ENCODE data around the gene VAMP1. TPM values are rescaled to one million over a fixed set of nuclear protein-coding genes. Genes with fewer than 3 reads are reported as not detected.

Gene VAMP1
- total and polyA plus RNA-seq, 9 of the 15 experiments (the other 6 are each of a cell fraction or from before 2014, with no cell fraction given), result 0.76 to 13.2 (median 4.2) TPM

DNA sequence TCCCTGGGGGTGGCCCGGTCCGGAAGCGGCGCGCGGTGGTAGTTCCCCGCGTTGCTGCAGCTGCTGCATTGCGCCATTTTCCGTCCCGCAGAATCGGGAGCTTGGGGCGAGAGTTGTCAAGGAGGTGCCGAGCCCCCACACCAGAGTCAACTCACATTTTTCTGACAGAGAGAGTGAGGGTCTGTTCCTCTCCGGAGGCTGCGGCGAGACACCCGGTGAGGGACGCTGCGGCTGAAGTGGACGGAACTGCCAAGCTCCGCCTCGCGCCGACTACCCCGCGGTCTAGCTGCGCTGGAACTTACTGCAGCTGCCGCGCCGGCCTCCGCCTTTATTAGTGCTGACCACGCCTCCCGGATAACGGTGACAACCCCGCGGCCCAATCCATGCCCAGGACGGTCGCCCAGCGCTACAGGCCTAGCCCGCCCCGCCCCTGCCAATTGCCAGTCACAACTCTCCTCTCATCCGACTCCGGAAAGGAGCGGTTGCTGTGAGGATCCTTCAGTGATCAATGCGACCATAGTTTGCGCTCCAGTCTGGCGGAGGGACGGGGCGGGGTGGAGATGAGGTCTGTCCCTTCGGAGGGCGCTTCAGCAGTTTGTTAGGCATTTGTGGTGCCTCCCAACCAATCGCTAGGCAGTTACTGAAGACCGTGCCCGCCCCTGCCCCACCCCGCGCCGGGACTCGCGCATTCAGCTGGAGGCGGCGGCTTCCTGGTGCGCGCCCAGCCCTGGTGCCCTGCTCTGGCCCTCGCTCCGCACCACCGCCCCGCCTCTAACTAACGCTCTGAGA is at the start of gene VAMP1 (continued):
- TF ChIP-seq, protein P1, sequence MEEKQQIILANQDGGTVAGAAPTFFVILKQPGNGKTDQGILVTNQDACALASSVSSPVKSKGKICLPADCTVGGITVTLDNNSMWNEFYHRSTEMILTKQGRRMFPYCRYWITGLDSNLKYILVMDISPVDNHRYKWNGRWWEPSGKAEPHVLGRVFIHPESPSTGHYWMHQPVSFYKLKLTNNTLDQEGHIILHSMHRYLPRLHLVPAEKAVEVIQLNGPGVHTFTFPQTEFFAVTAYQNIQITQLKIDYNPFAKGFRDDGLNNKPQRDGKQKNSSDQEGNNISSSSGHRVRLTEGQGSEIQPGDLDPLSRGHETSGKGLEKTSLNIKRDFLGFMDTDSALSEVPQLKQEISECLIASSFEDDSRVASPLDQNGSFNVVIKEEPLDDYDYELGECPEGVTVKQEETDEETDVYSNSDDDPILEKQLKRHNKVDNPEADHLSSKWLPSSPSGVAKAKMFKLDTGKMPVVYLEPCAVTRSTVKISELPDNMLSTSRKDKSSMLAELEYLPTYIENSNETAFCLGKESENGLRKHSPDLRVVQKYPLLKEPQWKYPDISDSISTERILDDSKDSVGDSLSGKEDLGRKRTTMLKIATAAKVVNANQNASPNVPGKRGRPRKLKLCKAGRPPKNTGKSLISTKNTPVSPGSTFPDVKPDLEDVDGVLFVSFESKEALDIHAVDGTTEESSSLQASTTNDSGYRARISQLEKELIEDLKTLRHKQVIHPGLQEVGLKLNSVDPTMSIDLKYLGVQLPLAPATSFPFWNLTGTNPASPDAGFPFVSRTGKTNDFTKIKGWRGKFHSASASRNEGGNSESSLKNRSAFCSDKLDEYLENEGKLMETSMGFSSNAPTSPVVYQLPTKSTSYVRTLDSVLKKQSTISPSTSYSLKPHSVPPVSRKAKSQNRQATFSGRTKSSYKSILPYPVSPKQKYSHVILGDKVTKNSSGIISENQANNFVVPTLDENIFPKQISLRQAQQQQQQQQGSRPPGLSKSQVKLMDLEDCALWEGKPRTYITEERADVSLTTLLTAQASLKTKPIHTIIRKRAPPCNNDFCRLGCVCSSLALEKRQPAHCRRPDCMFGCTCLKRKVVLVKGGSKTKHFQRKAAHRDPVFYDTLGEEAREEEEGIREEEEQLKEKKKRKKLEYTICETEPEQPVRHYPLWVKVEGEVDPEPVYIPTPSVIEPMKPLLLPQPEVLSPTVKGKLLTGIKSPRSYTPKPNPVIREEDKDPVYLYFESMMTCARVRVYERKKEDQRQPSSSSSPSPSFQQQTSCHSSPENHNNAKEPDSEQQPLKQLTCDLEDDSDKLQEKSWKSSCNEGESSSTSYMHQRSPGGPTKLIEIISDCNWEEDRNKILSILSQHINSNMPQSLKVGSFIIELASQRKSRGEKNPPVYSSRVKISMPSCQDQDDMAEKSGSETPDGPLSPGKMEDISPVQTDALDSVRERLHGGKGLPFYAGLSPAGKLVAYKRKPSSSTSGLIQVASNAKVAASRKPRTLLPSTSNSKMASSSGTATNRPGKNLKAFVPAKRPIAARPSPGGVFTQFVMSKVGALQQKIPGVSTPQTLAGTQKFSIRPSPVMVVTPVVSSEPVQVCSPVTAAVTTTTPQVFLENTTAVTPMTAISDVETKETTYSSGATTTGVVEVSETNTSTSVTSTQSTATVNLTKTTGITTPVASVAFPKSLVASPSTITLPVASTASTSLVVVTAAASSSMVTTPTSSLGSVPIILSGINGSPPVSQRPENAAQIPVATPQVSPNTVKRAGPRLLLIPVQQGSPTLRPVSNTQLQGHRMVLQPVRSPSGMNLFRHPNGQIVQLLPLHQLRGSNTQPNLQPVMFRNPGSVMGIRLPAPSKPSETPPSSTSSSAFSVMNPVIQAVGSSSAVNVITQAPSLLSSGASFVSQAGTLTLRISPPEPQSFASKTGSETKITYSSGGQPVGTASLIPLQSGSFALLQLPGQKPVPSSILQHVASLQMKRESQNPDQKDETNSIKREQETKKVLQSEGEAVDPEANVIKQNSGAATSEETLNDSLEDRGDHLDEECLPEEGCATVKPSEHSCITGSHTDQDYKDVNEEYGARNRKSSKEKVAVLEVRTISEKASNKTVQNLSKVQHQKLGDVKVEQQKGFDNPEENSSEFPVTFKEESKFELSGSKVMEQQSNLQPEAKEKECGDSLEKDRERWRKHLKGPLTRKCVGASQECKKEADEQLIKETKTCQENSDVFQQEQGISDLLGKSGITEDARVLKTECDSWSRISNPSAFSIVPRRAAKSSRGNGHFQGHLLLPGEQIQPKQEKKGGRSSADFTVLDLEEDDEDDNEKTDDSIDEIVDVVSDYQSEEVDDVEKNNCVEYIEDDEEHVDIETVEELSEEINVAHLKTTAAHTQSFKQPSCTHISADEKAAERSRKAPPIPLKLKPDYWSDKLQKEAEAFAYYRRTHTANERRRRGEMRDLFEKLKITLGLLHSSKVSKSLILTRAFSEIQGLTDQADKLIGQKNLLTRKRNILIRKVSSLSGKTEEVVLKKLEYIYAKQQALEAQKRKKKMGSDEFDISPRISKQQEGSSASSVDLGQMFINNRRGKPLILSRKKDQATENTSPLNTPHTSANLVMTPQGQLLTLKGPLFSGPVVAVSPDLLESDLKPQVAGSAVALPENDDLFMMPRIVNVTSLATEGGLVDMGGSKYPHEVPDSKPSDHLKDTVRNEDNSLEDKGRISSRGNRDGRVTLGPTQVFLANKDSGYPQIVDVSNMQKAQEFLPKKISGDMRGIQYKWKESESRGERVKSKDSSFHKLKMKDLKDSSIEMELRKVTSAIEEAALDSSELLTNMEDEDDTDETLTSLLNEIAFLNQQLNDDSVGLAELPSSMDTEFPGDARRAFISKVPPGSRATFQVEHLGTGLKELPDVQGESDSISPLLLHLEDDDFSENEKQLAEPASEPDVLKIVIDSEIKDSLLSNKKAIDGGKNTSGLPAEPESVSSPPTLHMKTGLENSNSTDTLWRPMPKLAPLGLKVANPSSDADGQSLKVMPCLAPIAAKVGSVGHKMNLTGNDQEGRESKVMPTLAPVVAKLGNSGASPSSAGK (IDR thresholded peaks at IDR 0.05), result peak; percentile 28
- TF ChIP-seq THRAP3 (IDR thresholded peaks at IDR 0.05; ENCODE audit: borderline replicate concordance) (no peak), NCOA1 (IDR thresholded peaks at IDR 0.05; ENCODE audit: low read depth) (no peak), MYBL2 (IDR thresholded peaks at IDR 0.05; ENCODE audit: low read depth) (no peak), MYBL2 (CRISPR knock-in tag; IDR thresholded peaks at IDR 0.05; ENCODE audit: borderline replicate concordance) (no peak), POLR2A (conservative IDR thresholded peaks at IDR 0.05) (peak; percentile 96), TCF7L2 (IDR thresholded peaks at IDR 0.05; ENCODE audit: low read depth, low read length) (no peak), ETS1 (conservative IDR thresholded peaks at IDR 0.05; ENCODE audit: control insufficient read depth, low read depth, low read length) (0 out of 2 replicates have a peak, but pooled peaks have one; percentile 40)
- TF ChIP-seq, protein P2, sequence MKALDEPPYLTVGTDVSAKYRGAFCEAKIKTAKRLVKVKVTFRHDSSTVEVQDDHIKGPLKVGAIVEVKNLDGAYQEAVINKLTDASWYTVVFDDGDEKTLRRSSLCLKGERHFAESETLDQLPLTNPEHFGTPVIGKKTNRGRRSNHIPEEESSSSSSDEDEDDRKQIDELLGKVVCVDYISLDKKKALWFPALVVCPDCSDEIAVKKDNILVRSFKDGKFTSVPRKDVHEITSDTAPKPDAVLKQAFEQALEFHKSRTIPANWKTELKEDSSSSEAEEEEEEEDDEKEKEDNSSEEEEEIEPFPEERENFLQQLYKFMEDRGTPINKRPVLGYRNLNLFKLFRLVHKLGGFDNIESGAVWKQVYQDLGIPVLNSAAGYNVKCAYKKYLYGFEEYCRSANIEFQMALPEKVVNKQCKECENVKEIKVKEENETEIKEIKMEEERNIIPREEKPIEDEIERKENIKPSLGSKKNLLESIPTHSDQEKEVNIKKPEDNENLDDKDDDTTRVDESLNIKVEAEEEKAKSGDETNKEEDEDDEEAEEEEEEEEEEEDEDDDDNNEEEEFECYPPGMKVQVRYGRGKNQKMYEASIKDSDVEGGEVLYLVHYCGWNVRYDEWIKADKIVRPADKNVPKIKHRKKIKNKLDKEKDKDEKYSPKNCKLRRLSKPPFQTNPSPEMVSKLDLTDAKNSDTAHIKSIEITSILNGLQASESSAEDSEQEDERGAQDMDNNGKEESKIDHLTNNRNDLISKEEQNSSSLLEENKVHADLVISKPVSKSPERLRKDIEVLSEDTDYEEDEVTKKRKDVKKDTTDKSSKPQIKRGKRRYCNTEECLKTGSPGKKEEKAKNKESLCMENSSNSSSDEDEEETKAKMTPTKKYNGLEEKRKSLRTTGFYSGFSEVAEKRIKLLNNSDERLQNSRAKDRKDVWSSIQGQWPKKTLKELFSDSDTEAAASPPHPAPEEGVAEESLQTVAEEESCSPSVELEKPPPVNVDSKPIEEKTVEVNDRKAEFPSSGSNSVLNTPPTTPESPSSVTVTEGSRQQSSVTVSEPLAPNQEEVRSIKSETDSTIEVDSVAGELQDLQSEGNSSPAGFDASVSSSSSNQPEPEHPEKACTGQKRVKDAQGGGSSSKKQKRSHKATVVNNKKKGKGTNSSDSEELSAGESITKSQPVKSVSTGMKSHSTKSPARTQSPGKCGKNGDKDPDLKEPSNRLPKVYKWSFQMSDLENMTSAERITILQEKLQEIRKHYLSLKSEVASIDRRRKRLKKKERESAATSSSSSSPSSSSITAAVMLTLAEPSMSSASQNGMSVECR (CRISPR knock-in tag; IDR thresholded peaks at IDR 0.05), result peak; percentile 67; the same call in 1 of the 2 replicates
